Esophagus muscularis mucosa (tissue), 4 donors: ENCODE results near the gene CASKIN2. TPM values are rescaled to one million over a fixed set of nuclear protein-coding genes. Genes with fewer than 3 reads are reported as not detected.

ENCODE experiments used
- DNase-seq: peaks from one replicate; pipeline ENCODE4 v3.0.0-alpha.2; 2017; ENCODE audit errors: extremely low spot score
- H3K27ac ChIP-seq, 4 donors: fragments of 200-600 bp; sonication (generic); replicated peaks in 1 of 4; 1 replicate in 3 of 4; 2 replicates in 1 of 4; pipeline ENCODE4 v1.5.1; 2016 to 2019; ENCODE audit warnings: mild to moderate bottlenecking in 1 of 4
- H3K27me3 ChIP-seq, 4 donors: fragments of 200-600 bp; sonication (generic); one replicate each; pipeline versions ENCODE4 v1.5.1 to v1.6.0; 2016 to 2019
- H3K36me3 ChIP-seq, 4 donors: fragments of 200-600 bp; sonication (generic); one replicate each; pipeline ENCODE4 v1.5.1; 2016 to 2019
- H3K4me1 ChIP-seq, 4 donors: fragments of 200-600 bp; sonication (generic); one replicate each; pipeline ENCODE4 v1.5.1; 2016 to 2019
- H3K4me3 ChIP-seq, 4 donors: fragments of 200-600 bp; sonication (generic); 1 replicate in 2 of 4; 2 replicates in 2 of 4; pipeline ENCODE4 v1.5.1; 2016 to 2019; ENCODE audit warnings: mild to moderate bottlenecking in 4 of 4, moderate library complexity in 1 of 4
- H3K9me3 ChIP-seq, 4 donors: fragments of 200-600 bp; sonication (generic); 1 replicate in 3 of 4; 2 replicates in 1 of 4; pipeline ENCODE4 v1.5.1; 2016 to 2019
- CTCF ChIP-seq, 3 experiments: fragments of 200-600 bp in 2 of 3; fragments of 450-650 bp in 1 of 3; sonication (generic) in 2 of 3; IDR thresholded peaks; one replicate each; pipeline ENCODE4 v1.5.1; 2017 to 2019; ENCODE audit warnings: antibody characterized with exemption in 3 of 3, mild to moderate bottlenecking in 2 of 3, moderate library complexity in 1 of 3
- EP300 ChIP-seq: sonication (generic); formaldehyde crosslinking; IDR thresholded peaks from one replicate; pipeline ENCODE4 v1.6.1; 2017; ENCODE audit warnings: antibody characterized with exemption
- POLR2A ChIP-seq: fragments of 450-650 bp; IDR thresholded peaks from one replicate; pipeline ENCODE4 v1.6.1; 2017; ENCODE audit warnings: antibody characterized with exemption, moderate library complexity, mild to moderate bottlenecking, low read depth
- POLR2AphosphoS5 ChIP-seq, 2 donors: sonication (generic); formaldehyde crosslinking; IDR thresholded peaks; one replicate each; pipeline ENCODE4 v1.6.1; 2017; ENCODE audit warnings: antibody characterized with exemption in 2 of 2
- WGBS: methylation state at CpG from one replicate; pipeline ENCODE4 v1.1.5; 2018; 5-methylcytosine and 5-hydroxymethylcytosine counted together
- intact Hi-C: fragments of 100-400 bp; cut with DNase I; formaldehyde crosslinking; loops from one replicate; pipeline ENCODE4 v1.15.1; 2023
- total RNA-seq, 4 donors: library from RNA; depleted of rRNA; stranded (reverse); fragments of >200 nt; gene quantifications; one replicate each; pipeline versions ENCODE4 v1.1.0 to v1.2.1, GENCODE V29; 2016

The CASKIN2 gene, protein sequence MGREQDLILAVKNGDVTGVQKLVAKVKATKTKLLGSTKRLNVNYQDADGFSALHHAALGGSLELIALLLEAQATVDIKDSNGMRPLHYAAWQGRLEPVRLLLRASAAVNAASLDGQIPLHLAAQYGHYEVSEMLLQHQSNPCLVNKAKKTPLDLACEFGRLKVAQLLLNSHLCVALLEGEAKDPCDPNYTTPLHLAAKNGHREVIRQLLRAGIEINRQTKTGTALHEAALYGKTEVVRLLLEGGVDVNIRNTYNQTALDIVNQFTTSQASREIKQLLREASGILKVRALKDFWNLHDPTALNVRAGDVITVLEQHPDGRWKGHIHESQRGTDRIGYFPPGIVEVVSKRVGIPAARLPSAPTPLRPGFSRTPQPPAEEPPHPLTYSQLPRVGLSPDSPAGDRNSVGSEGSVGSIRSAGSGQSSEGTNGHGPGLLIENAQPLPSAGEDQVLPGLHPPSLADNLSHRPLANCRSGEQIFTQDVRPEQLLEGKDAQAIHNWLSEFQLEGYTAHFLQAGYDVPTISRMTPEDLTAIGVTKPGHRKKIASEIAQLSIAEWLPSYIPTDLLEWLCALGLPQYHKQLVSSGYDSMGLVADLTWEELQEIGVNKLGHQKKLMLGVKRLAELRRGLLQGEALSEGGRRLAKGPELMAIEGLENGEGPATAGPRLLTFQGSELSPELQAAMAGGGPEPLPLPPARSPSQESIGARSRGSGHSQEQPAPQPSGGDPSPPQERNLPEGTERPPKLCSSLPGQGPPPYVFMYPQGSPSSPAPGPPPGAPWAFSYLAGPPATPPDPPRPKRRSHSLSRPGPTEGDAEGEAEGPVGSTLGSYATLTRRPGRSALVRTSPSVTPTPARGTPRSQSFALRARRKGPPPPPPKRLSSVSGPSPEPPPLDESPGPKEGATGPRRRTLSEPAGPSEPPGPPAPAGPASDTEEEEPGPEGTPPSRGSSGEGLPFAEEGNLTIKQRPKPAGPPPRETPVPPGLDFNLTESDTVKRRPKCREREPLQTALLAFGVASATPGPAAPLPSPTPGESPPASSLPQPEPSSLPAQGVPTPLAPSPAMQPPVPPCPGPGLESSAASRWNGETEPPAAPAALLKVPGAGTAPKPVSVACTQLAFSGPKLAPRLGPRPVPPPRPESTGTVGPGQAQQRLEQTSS (N-terminal part only)
- 10 to 100 TPM; 16.2 to 43.5 (median 35.5) TPM for total RNA-seq

DNA sequence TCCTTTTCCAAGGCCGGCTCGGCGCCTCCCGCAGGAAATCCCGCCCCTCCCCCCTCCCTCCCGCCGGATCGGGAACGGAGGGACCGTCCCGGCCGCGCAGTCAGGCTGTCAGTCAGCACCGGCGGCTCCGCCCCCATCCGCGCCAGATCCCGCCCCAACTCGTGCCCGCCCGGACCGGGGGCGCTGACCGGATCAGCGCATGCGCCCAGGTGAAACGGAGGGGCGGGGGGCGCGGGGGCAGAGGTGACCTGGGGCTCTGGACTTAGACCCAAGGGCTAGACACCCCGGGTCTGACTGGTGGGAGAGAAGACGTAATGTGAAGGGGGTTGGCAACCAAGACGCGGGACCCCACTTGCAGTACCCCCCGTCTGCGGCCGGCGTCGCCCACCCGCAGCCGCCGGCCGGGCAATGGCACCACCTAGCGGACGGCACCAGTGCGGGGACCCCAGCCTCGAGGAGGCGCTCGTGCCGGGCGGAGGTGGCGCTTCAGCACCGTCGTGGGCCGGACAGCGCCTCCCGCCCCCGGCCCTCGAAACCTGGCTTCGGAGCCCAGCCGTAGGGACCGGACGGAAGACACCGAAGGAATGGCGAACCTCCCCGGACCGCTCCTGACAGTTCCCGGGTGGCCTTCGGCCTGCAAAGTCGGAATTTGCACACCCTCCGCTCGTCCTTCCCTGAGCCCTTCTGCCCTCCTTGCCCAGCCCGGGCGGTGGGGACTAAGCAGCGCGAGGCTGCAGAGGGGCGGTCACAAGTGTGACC, at the start of gene CASKIN2:
CASKIN2 (minus strand) TSS at position 42 of the 759 bp plus-strand sequence. CDS start 1,733 bp downstream, outside the sequence.
- H3K9me3 ChIP-seq: no peaks in the 10 kb centered on the region
- H3K27me3 ChIP-seq: no peaks in the 10 kb centered on the region
- H3K36me3 ChIP-seq: peaks cover 0 to 38% (median 22%) of the 10 kb centered on the region in 4 donors
- H3K4me1 ChIP-seq: peaks cover 48 to 70% (median 60%) of the 10 kb centered on the region in 4 donors
- intact Hi-C loops: loop anchor here (1.0 to 10.0 kb wide), 3 partner anchors 77 to 231 kb away; partner anchors contain the start of gene SLC25A19
- peak within 1 kb of the TSS; percentile 93 to 96 (median 94) for H3K27ac ChIP-seq
- peak within 1 kb of the TSS; percentile 92 to 98 (median 96) for H3K4me3 ChIP-seq
- DNase-seq: peak; percentile 97
- 0% methylated on average over 40 of the region's 78 CpGs for WGBS
- TF ChIP-seq POLR2AphosphoS5 (IDR thresholded peaks at IDR 0.05): peak; percentile 10 to 80
- TF ChIP-seq CTCF (IDR thresholded peaks at IDR 0.05): peak; percentile 96 to 97 (median 97)
- no peak for TF ChIP-seq EP300
- TF ChIP-seq POLR2A: no peak

- TF ChIP-seq EP300: no peak
- TF ChIP-seq CTCF (IDR thresholded peaks at IDR 0.05): no peak
- TF ChIP-seq POLR2A: no peak
- TF ChIP-seq POLR2AphosphoS5 (IDR thresholded peaks at IDR 0.05): no peak
- intact Hi-C loops: no loop called here
Observed at GRCh38 chr17:75565066-75565465, 49.7 kb upstream of the CASKIN2 start.

GRCh38 chr17:75564195-75564594, 48.9 kb upstream of the CASKIN2 start:
- TF ChIP-seq POLR2A (no peak), POLR2AphosphoS5 (IDR thresholded peaks at IDR 0.05) (no peak), EP300 (no peak), CTCF (IDR thresholded peaks at IDR 0.05) (no peak)
- H3K36me3 ChIP-seq: peaks cover 0 to 23% (median 11%) of the 10 kb centered on the region in 4 donors
- no peak overlapping the region for H3K4me3 ChIP-seq
- intact Hi-C loops: no loop called here
- no CpG with 5 or more reads among the region's 11 CpGs for WGBS
- H3K27me3 ChIP-seq: no peaks in the 10 kb centered on the region
- DNase-seq: no peak
- no peak overlapping the region for H3K27ac ChIP-seq
- no peaks in the 10 kb centered on the region for H3K9me3 ChIP-seq
- no peaks in the 10 kb centered on the region for H3K4me1 ChIP-seq

More at GRCh38 chr17:75565066-75565465, 49.7 kb upstream of the CASKIN2 start:
- no peaks in the 10 kb centered on the region for H3K4me1 ChIP-seq
- no peak overlapping the region for H3K27ac ChIP-seq
- no peaks in the 10 kb centered on the region for H3K9me3 ChIP-seq
- peaks cover 0 to 23% (median 11%) of the 10 kb centered on the region in 4 donors for H3K36me3 ChIP-seq
- WGBS: 93% methylated on average over 4 of the region's 7 CpGs
- DNase-seq: no peak
- H3K4me3 ChIP-seq: no peak overlapping the region
- H3K27me3 ChIP-seq: no peaks in the 10 kb centered on the region
